PC-3 (cell line): ENCODE data around the gene MCU. TPM values are rescaled to one million over a fixed set of nuclear protein-coding genes. Genes with fewer than 3 reads are reported as not detected.
"Not testable (repeated sequence)": the region's sequence is repeated elsewhere in the genome, so short reads cannot be mapped to it uniquely, and the experiment has no call there.

Source experiments
- ATAC-seq: fragments of 200-7000 bp; cut with Tn5 transposase; 2 replicates; pipeline ENCODE4 v1.9.1; 2020; ENCODE audit warnings: mild to moderate bottlenecking, moderate library complexity
- BruUV-seq: library from RNA; stranded (reverse); fragments of 400-500 nt; replicated peaks from 2 replicates; lab custom pipeline; 2021; lab: Mats Ljungman, UMichigan
- CTCF ChIA-PET: fragments of 300-600 bp; sonication (Branson Sonifier 250); formaldehyde crosslinking; loops from one replicate; lab custom pipeline; 2022; ENCODE audit warnings: antibody characterized with exemption; lab: Charles Lee
- POLR2A ChIA-PET: fragments of 300-600 bp; sonication (Branson Sonifier 250); formaldehyde crosslinking; loops from one replicate; lab custom pipeline; 2022; ENCODE audit warnings: antibody characterized with exemption; ENCODE audit not compliant: unreplicated experiment; lab: Charles Lee
- DNase-seq: peaks from one replicate; pipeline ENCODE4 v3.0.0-alpha.2; 2015
- H2AFZ ChIP-seq: fragments of 300-600 bp; sonication (generic); 2 replicates; pipeline ENCODE4 v1.6.0; 2016; ENCODE audit warnings: antibody characterized with exemption, low read length
- H3F3A ChIP-seq: fragments of 300-600 bp; sonication (generic); one replicate; pipeline ENCODE4 v1.6.0; 2017; ENCODE audit warnings: antibody characterized with exemption, low read length, control low read depth, mild to moderate bottlenecking; ENCODE audit not compliant: unreplicated experiment
- H3K27ac ChIP-seq: fragments of 300-600 bp; sonication (generic); 2 replicates; pipeline ENCODE4 v1.5.1; 2016; ENCODE audit warnings: mild to moderate bottlenecking, low read length
- H3K27me3 ChIP-seq: fragments of 300-600 bp; sonication (generic); 2 replicates; pipeline ENCODE4 v1.6.1; 2016; ENCODE audit warnings: low read length, mixed read lengths
- H3K36me3 ChIP-seq: fragments of 300-600 bp; sonication (generic); 2 replicates; pipeline ENCODE4 v1.6.1; 2016; ENCODE audit warnings: low read depth, mixed run types, low read length, mixed read lengths
- H3K4me1 ChIP-seq: fragments of 300-600 bp; sonication (generic); 2 replicates; pipeline ENCODE4 v1.5.1; 2016; ENCODE audit warnings: low read length; ENCODE audit not compliant: insufficient read depth
- H3K4me2 ChIP-seq: fragments of 300-600 bp; sonication (generic); 2 replicates; pipeline ENCODE4 v1.6.0; 2016; ENCODE audit warnings: low read length
- H3K4me3 ChIP-seq: fragments of 300-600 bp; sonication (generic); 2 replicates; pipeline ENCODE4 v1.5.1; 2016; ENCODE audit warnings: mild to moderate bottlenecking, low read length, mixed read lengths
- H3K79me2 ChIP-seq: fragments of 300-600 bp; sonication (generic); 2 replicates; pipeline ENCODE4 v1.6.1; 2017; ENCODE audit warnings: low read length, mixed read lengths
- H3K9ac ChIP-seq: fragments of 300-600 bp; sonication (generic); 2 replicates; pipeline ENCODE4 v1.6.0; 2016; ENCODE audit warnings: mild to moderate bottlenecking, low read length
- H3K9me2 ChIP-seq: fragments of 300-600 bp; sonication (generic); replicated peaks from 2 replicates; pipeline ENCODE4 v1.6.1; 2016; ENCODE audit warnings: mixed run types, low read length, mixed read lengths
- H3K9me3 ChIP-seq: fragments of 300-600 bp; sonication (generic); 2 replicates; pipeline ENCODE4 v1.6.1; 2016; ENCODE audit warnings: low read length, mixed read lengths
- H4K20me1 ChIP-seq: fragments of 300-600 bp; sonication (generic); 2 replicates; pipeline ENCODE4 v1.6.1; 2016; ENCODE audit warnings: low read length, mixed read lengths
- EZH2 ChIP-seq: fragments of 300-600 bp; sonication (generic); IDR thresholded peaks from one replicate; pipeline ENCODE4 v1.6.1; 2017; ENCODE audit warnings: antibody characterized with exemption, mild to moderate bottlenecking, low read length; ENCODE audit not compliant: unreplicated experiment
- EZH2phosphoT487 ChIP-seq: fragments of 300-600 bp; sonication (generic); IDR thresholded peaks from 2 replicates; pipeline ENCODE4 v1.6.1; 2018; ENCODE audit warnings: mild to moderate bottlenecking, antibody characterized with exemption, low read length, borderline replicate concordance
- intact Hi-C: fragments of 100-400 bp; cut with micrococcal nuclease; formaldehyde crosslinking; loops from 2 replicates; pipeline ENCODE4 v1.9.0; 2023
- total RNA-seq: library from RNA; depleted of rRNA; stranded (reverse); fragments of >200 nt; gene quantifications from 2 replicates; pipeline ENCODE4 v1.2.3, GENCODE V29; 2014
- TF ChIP-seq, protein P1 (sequence below): fragments of 300-600 bp; sonication (generic); conservative IDR thresholded peaks from 2 replicates; pipeline ENCODE4 v1.5.1; 2017; ENCODE audit warnings: antibody characterized with exemption, low read depth, mild to moderate bottlenecking, low read length

MCU gene
- total RNA-seq, 1 experiment from 2014 or later = 21.5 TPM

DNA sequence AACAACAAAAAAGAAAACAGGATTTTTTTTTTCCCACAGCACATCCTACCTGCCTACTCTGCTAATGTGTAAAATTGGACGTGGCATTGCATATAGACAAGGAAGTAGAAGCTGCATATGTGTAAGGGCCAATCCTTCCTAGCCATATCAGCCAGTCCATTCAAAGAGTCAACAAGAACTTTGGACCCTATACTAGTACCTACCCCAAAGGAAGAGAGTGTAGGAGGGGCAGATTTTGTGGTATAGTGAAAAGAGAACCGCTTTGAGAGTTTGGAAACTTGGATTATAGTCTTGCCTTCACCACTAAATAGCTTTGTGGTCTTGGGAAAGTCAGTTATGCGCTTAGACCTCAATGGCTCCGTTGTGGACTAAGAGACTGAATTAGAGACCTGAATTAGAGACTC, 12.1 kb upstream of the MCU start:
- no TSS peak for BruUV-seq
- Histone ChIP-seq H3K4me2 (no peak overlapping the region), H3K27me3 (no peaks in the 10 kb centered on the region), H4K20me1 (no peaks in the 10 kb centered on the region), H3K9me2 (no peaks in the 10 kb centered on the region), H3K9me3 (no peaks in the 10 kb centered on the region), H3F3A (no peaks in the 10 kb centered on the region), H2AFZ (no peak overlapping the region), H3K4me3 (no peak overlapping the region), H3K27ac (no peak overlapping the region), H3K9ac (no peak overlapping the region), H3K79me2 (no peaks in the 10 kb centered on the region), H3K36me3 (no peaks in the 10 kb centered on the region), H3K4me1 (peaks cover 15% of the 10 kb centered on the region; the same call in 1 of the 2 replicates)
- CTCF ChIA-PET = no interaction called here
- TF ChIP-seq EZH2phosphoT487 (no peak), EZH2 (no peak)
- TF ChIP-seq, protein P1, sequence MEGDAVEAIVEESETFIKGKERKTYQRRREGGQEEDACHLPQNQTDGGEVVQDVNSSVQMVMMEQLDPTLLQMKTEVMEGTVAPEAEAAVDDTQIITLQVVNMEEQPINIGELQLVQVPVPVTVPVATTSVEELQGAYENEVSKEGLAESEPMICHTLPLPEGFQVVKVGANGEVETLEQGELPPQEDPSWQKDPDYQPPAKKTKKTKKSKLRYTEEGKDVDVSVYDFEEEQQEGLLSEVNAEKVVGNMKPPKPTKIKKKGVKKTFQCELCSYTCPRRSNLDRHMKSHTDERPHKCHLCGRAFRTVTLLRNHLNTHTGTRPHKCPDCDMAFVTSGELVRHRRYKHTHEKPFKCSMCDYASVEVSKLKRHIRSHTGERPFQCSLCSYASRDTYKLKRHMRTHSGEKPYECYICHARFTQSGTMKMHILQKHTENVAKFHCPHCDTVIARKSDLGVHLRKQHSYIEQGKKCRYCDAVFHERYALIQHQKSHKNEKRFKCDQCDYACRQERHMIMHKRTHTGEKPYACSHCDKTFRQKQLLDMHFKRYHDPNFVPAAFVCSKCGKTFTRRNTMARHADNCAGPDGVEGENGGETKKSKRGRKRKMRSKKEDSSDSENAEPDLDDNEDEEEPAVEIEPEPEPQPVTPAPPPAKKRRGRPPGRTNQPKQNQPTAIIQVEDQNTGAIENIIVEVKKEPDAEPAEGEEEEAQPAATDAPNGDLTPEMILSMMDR = no peak
- ATAC-seq = no peak
- DNase-seq = no peak
- POLR2A ChIA-PET = no interaction called here
- intact Hi-C loops = no loop called here

DNA sequence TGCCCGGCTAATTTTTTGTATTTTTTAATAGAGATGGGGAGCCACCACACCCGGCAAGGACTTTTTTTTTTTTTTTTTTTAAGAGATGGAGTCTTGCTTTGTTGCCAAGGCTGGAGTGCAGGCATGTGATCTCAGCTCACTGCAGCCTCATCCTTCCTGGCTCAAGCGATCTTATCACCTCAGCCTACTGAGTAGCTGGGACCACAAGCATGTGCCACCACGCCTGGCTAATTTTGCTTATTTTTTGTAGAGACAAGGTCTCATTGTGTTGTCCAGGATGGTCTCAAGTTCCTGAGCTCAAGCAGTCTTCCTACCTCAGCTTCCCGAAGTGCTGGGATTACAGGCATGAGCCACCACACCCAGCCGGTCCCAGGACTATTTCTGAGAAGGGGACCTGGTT, 9.3 kb upstream of the MCU start:
- no peaks in the 10 kb centered on the region for H3K9me2 ChIP-seq
- H3K27me3 ChIP-seq = no peaks in the 10 kb centered on the region
- H3K27ac ChIP-seq = no peak overlapping the region
- H3K4me2 ChIP-seq = no peak overlapping the region
- H3K79me2 ChIP-seq = no peaks in the 10 kb centered on the region
- no peaks in the 10 kb centered on the region for H4K20me1 ChIP-seq
- BruUV-seq = no TSS peak
- intact Hi-C loops = no loop called here
- no peak for ATAC-seq
- no peak for DNase-seq
- H3F3A ChIP-seq = no peaks in the 10 kb centered on the region
- no peak overlapping the region for H3K4me3 ChIP-seq
- no peaks in the 10 kb centered on the region for H3K9me3 ChIP-seq
- H2AFZ ChIP-seq = no peak overlapping the region
- H3K9ac ChIP-seq = no peak overlapping the region
- no peaks in the 10 kb centered on the region for H3K36me3 ChIP-seq
- H3K4me1 ChIP-seq = peaks cover 5% of the 10 kb centered on the region
- POLR2A ChIA-PET = no interaction called here
- CTCF ChIA-PET = no interaction called here
- no peak for TF ChIP-seq EZH2
- TF ChIP-seq, protein P1 = no peak
- no peak for TF ChIP-seq EZH2phosphoT487

DNA sequence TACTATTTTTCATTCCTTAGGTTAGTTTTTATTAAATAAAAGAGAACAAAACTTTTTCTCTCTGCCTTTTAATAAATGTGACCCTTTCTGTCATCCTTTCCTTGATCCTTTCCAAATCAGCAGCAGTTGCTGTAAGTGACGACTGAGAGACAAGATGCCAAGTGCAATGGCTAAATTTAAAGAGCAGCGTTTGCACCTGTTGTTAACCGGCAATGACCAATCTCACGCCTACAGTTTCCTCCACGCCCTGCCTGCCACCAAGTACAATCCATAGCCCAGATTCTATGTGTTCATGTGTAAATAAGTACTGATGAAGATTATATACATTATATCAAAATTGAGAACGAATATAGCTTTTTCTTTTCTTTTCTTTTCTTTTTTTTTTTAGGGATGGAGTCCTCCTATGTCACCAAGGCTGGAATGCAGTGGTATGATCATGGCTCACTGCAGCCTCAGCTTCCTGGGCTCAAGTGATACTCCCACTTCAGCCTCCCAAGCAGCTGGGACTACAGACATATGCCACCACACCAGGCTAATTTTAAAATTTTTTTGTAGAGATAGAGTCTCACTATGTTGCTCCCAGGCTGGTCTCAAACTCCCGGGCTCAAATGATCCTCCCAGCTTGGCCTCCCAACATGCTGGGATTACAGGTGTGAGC, 6.5 kb upstream of the MCU start:
- H3K9ac ChIP-seq = no peak overlapping the region
- H3K4me2 ChIP-seq = no peak overlapping the region
- no peaks in the 10 kb centered on the region for H3F3A ChIP-seq
- no peaks in the 10 kb centered on the region for H3K36me3 ChIP-seq
- CTCF ChIA-PET = no interaction called here
- no peaks in the 10 kb centered on the region for H3K79me2 ChIP-seq
- no peaks in the 10 kb centered on the region for H3K9me3 ChIP-seq
- TF ChIP-seq, protein P1 = no peak
- no peak for TF ChIP-seq EZH2phosphoT487
- no peak for TF ChIP-seq EZH2
- H3K27ac ChIP-seq = no peak overlapping the region
- ATAC-seq (no peak), DNase-seq (no peak)
- peaks cover 24% of the 10 kb centered on the region for H3K4me1 ChIP-seq
- no TSS peak for BruUV-seq
- no peak overlapping the region for H3K4me3 ChIP-seq
- no peaks in the 10 kb centered on the region for H3K9me2 ChIP-seq
- intact Hi-C loops = no loop called here
- no peaks in the 10 kb centered on the region for H3K27me3 ChIP-seq
- no peak overlapping the region for H2AFZ ChIP-seq
- no peaks in the 10 kb centered on the region for H4K20me1 ChIP-seq
- POLR2A ChIA-PET = no interaction called here

DNA sequence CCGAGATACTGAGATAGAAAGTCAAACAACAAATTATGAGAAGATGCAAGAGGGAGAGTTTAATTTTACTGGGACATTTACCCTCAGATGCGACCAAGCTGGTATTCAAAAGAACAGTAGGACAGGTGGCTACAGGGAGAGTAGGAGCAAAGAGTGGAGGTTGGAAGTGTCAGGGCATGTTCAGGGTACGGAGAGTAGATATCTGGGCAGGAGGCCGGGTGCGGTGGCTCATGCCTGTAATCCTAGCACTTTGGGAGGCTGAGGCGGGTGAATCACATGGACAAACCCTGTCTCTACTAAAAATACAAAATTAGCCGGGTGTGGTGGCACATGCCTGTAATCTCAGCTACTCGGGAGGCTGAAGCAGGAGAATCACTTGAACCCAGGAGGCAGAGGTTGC, 5.5 kb upstream of the MCU start:
- ATAC-seq, BruUV-seq, H3K27ac ChIP-seq, H3K9me3 ChIP-seq, H3K79me2 ChIP-seq, intact Hi-C loops, H3K9ac ChIP-seq, H4K20me1 ChIP-seq, POLR2A ChIA-PET, H2AFZ ChIP-seq, CTCF ChIA-PET, H3K27me3 ChIP-seq, H3K4me2 ChIP-seq, H3F3A ChIP-seq, H3K4me3 ChIP-seq, DNase-seq, H3K9me2 ChIP-seq, H3K36me3 ChIP-seq: not testable (repeated sequence)
- H3K4me1 ChIP-seq = peaks cover 29% of the 10 kb centered on the region
